Measurements from ENCODE around the gene CLSTN3. TPM values are rescaled to one million over a fixed set of nuclear protein-coding genes. Genes with fewer than 3 reads are reported as not detected.
"Not testable (repeated sequence)": the region's sequence is repeated elsewhere in the genome, so short reads cannot be mapped to it uniquely, and the experiment has no call there.

Gene CLSTN3
- total RNA-seq, 4 donors from 2014 or later: 35.0 to 120 (median 57.3) TPM

GRCh38 chr12:7101047-7101693 is 29.0 kb upstream of the CLSTN3 start:
- Histone ChIP-seq H3K27me3 (no peaks in the 10 kb centered on the region), H3K36me3 (peaks cover 0 to 25% (median 0%) of the 10 kb centered on the region in 3 donors), H3K9me3 (no peaks in the 10 kb centered on the region), H3K4me3 (no peak overlapping the region), H3K27ac (no peak overlapping the region), H3K4me1 (no peaks in the 10 kb centered on the region)
- DNase-seq: no peak
- TF ChIP-seq POLR2A (IDR thresholded peaks at IDR 0.05): no peak
- TF ChIP-seq CTCF (IDR thresholded peaks at IDR 0.05): no peak

GRCh38 chr12:7101694-7102131 is 28.5 kb upstream of the CLSTN3 start:
- Histone ChIP-seq H3K27ac (no peak overlapping the region), H3K27me3 (no peaks in the 10 kb centered on the region), H3K4me1 (no peaks in the 10 kb centered on the region), H3K36me3 (peaks cover 0 to 25% (median 0%) of the 10 kb centered on the region in 3 donors), H3K9me3 (no peaks in the 10 kb centered on the region), H3K4me3 (no peak overlapping the region)
- no peak for TF ChIP-seq CTCF (IDR thresholded peaks at IDR 0.05)
- no peak for TF ChIP-seq POLR2A (IDR thresholded peaks at IDR 0.05)
- peak in 1 of 3 donors; percentile 41 for DNase-seq

- no peak for TF ChIP-seq POLR2A (IDR thresholded peaks at IDR 0.05)
- no peak for TF ChIP-seq CTCF (IDR thresholded peaks at IDR 0.05)
- Histone ChIP-seq H3K36me3 (peaks cover 0 to 25% (median 0%) of the 10 kb centered on the region in 3 donors), H3K27me3 (no peaks in the 10 kb centered on the region), H3K4me1 (no peaks in the 10 kb centered on the region), H3K27ac (no peak overlapping the region), H3K4me3 (no peak overlapping the region), H3K9me3 (no peaks in the 10 kb centered on the region)
- DNase-seq: no peak
Observed at GRCh38 chr12:7102582-7102981, 27.6 kb upstream of the CLSTN3 start.

GRCh38 chr12:7103837-7104584 is 26.2 kb upstream of the CLSTN3 start:
- H3K27me3 ChIP-seq: no peaks in the 10 kb centered on the region
- TF ChIP-seq POLR2A (IDR thresholded peaks at IDR 0.05): no peak
- no peak for TF ChIP-seq CTCF (IDR thresholded peaks at IDR 0.05)
- peak in 1 of 3 donors; percentile 34 for DNase-seq
- no peaks in the 10 kb centered on the region for H3K4me1 ChIP-seq
- H3K27ac ChIP-seq: no peak overlapping the region
- no peaks in the 10 kb centered on the region for H3K9me3 ChIP-seq
- H3K4me3 ChIP-seq: no peak overlapping the region
- H3K36me3 ChIP-seq: peaks cover 0 to 16% (median 0%) of the 10 kb centered on the region in 3 donors

GRCh38 chr12:7106082-7106481 is 24.1 kb upstream of the CLSTN3 start:
- Histone ChIP-seq H3K36me3 (peaks cover 0 to 16% (median 0%) of the 10 kb centered on the region in 3 donors), H3K4me3 (no peak overlapping the region), H3K4me1 (peaks cover 0 to 6% (median 5%) of the 10 kb centered on the region in 4 donors), H3K9me3 (no peaks in the 10 kb centered on the region), H3K27ac (no peak overlapping the region), H3K27me3 (no peaks in the 10 kb centered on the region)
- no peak for DNase-seq
- TF ChIP-seq CTCF (IDR thresholded peaks at IDR 0.05) (no peak), POLR2A (IDR thresholded peaks at IDR 0.05) (no peak)

GRCh38 chr12:7107181-7107580 is 23.0 kb upstream of the CLSTN3 start:
- peak overlapping the region in 1 of 4 donors; percentile 72 for H3K4me3 ChIP-seq
- DNase-seq, H3K4me1 ChIP-seq, H3K9me3 ChIP-seq, H3K27me3 ChIP-seq, H3K36me3 ChIP-seq: not testable (repeated sequence)
- H3K27ac ChIP-seq: peak overlapping the region in 3 of 4 donors; percentile 89 to 96 (median 92)
